NCI-H2196 treated with DMSO at 0.1 percent for 48 hours (cell line): Measurements from ENCODE around the gene DUSP14.
"Not testable (repeated sequence)": the region's sequence is repeated elsewhere in the genome, so short reads cannot be mapped to it uniquely, and the experiment has no call there.

Experiments used
- DNase-seq: peaks from one replicate; lab custom pipeline; 2025; ENCODE audit not compliant: unreplicated experiment; lab: John Stamatoyannopoulos, UW

The DUSP14 gene

DNA sequence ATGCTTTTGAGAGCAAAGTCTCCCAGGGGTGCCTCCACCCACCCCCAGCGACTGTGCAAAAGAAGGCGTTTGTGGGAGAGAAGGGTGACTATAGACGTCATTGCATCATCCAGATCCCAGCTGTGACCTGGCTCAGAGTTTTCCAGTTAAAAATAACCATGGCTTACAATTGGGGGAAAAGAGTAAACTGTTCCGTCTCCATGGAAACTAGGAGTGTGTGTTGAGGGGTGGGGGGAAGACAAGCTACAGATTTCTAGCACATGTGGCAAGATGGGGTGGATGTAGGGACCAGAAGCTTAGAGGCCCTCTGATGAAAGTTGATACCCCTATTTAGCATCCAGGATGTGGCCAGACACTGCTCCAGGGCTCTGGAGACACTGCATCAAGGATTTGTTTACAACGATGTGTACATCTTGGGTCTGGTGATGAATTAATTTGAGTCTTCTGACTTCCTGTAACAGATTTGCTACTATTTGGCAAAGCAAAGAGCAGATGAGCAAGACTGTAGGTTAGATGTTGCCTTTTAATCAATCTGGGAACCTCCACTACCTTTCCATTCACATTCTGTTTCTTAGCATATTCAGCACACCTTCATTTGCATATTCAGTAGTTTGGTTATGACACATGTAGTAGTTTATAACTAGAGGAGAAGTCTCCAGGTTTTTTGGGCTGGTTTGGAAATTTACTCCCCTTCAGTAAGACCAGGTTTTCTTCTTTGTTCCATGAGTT is 6.2 kb upstream of the DUSP14 start:
- DNase-seq, result no peak

DNA sequence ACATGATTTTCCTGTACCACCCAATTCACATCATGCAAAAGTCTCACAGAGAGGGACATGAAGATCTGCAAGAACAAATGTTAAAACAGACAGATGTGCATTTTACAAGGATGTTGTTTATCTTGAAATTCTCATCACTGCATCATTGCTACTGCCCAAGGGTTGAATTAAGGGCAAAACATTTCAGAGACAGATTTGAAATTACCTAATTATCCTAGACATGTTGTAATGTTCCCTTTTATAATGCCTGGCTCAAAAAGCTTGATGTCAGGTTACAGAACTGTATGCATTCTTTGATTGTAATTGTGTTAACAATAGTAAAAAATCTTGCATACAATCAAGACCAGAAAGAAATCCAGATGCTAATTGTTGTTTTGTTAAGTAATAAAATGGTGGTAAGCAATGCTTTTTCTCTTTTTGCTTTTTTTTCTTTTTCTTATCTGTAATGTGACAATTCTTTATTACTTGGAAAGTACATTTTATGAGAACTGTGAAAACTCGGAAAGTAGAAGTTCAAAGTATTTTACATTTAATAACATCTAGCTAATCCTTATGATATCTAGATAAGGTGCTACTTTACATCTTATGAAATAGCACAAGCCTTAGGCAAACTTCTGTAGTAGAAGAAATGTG is 3.6 kb upstream of the DUSP14 start:
- DNase-seq, result no peak

GRCh38 chr17:37488009-37488604 is 1.6 kb upstream of the DUSP14 start:
- peak; percentile 32 for DNase-seq

DNA sequence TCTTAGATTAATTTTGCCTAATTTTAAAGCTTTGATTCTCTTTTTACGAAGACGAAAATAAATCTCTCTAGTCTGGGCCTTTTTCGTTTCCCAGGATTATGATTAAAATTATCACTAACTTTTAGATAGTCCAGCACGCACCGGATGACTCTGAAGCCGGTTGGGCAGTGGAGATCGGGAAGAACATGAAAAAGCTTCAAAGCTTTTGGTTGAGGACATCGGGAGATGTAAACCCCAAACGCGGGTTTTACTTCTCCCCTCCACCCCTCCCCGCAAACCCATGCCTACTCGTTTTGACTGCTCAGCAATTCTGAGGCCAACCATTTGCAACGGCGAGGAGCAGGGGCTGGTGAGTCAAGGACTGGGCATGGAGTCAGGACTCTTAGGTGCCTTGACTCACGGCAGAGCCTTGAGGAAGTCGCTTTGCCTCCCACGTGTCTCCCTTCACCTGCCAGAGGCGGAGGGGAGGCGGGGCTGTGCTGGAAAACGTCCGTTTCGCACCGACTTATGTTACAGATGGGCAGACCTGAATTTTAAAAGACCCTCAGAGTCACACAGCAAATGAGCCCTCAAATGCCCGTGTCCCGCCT is 989 bp upstream of the DUSP14 start:
- peak; percentile 12 for DNase-seq

- DNase-seq, result no peak
Observed at GRCh38 chr17:37490022-37490587, 414 bp downstream of the DUSP14 start.

GRCh38 chr17:37490638-37491614 is 1.2 kb downstream of the DUSP14 start:
- DNase-seq, result no peak

- no peak for DNase-seq
Observed at GRCh38 chr17:37492167-37492566, 2.5 kb downstream of the DUSP14 start.

DNA sequence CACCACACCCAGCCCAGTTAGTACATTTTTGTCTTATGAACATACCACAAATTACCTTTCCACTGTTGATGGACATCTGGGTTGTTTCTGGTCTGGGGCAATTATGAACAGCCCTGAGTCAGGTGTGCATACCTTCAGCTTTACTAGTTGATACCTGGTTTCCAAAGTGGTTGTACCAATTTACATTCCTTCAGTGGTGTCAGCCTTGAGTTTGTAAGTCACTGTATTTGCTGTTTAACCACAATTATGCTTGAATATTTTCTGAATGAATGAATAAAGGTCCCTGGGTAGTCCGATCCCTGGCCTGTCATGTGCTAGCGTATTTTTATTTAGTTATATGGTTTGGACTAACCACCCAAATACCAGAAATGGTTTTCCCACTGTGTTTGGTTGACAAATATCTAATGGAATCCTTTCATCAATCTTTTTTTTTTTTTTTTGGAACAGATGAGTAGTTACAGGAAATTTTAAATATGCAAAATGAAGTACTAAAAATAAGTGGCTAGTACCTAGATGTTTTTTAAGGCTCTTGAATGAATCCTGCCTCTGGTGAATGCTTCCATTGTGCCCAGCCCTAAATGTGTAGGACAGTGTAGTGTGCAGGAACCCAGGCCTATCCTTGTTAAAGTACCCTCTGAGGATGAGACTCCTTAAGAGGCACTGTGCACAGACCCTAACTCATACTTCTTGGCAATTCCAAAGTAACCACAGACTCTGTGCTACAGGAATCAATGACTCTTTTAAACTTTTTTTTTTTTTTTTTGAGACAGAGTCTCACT is 3.7 kb downstream of the DUSP14 start:
- DNase-seq, result no peak

GRCh38 chr17:37494401-37494831 is 4.7 kb downstream of the DUSP14 start:
- DNase-seq, result no peak

- no peak for DNase-seq
Observed at GRCh38 chr17:37494971-37495370, 5.3 kb downstream of the DUSP14 start.

DNA sequence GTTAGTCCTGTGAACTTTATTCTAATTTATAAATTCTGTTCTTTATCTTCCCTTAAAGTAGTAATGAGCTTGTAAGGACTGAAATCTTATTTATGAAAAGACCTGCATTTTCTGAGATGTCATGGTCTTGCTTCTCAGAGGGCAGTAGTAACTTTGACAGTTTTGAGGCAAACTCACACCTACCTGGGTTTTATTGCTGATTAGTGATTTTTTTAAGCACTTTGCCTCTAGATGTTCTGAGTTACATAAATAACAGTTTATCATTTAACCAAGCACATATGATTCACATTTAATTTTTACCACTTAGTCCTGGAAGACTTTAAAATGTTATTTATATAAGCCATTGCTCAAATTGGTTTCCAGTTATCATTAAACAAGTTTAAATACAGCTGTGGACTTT is 10.7 kb downstream of the DUSP14 start:
- DNase-seq, result no peak

DNA sequence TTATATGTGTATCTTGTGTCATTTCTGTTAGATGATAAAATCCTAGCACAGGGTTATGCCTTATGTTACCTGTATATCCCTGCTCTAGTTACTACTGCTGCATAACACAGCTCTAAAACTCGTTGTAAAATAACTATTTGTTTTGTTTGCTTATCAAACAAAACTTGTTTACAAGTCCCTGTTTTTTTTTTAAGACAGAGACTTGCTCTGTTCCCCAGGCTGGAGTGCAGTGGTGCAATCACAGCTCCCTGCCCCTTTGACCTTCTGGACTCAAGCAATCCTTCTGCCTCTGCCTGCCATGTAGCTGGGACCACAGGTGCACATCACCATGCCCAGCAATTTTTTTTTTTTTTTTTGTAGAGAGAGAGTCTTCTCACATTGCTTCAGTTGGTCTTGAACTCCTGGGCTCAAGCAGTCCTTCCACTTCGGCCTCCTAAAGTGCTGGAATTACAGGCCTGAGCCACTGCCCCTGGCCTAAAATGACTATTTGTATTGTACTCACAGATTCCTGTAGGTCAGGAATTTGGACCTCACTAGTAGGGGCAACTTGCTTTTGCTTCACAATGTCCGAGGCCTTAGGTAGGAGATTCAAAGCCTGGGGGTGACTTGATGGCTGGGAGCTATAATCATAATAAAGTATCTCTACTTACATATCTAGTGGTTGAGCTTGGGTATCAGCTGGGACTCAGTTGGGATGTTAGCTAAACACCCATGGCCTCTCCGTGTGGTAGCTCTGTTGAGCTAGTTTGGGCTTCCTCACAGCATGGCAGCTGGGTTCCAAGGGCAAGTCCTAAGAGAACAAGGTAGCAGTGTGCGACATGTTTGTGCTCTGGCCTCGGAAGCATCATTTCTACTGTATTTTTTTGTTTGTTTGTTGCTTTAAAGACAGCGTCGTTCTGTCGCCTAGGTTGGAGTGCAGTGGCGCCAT is 12.6 kb downstream of the DUSP14 start:
- DNase-seq, result no peak

- DNase-seq, result no peak
Observed at GRCh38 chr17:37503148-37503547, 13.5 kb downstream of the DUSP14 start.

DNA sequence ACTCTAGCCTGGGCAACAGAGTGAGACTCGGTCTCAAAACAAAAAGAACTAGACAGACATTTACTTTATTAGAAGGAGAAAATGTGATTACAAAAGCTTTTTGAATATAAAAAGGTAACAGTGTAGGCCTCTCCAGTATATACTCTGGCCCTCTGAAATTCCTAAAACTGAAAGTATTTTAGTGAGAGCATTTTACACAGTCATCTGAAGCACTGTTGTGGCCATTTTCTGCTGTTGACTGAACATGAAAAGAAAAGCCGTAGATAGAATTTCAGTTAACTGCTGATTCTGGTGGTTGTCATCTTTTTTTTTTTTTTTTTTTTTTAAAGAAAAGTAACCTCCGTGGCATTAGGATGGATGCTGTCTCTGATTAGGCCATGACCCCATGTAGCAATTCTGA is 15.6 kb downstream of the DUSP14 start:
- no peak for DNase-seq

- no peak for DNase-seq
Observed at GRCh38 chr17:37506678-37507077, 17.0 kb downstream of the DUSP14 start.

- DNase-seq, result no peak
Observed at GRCh38 chr17:37507111-37507510, 17.4 kb downstream of the DUSP14 start.

DNA sequence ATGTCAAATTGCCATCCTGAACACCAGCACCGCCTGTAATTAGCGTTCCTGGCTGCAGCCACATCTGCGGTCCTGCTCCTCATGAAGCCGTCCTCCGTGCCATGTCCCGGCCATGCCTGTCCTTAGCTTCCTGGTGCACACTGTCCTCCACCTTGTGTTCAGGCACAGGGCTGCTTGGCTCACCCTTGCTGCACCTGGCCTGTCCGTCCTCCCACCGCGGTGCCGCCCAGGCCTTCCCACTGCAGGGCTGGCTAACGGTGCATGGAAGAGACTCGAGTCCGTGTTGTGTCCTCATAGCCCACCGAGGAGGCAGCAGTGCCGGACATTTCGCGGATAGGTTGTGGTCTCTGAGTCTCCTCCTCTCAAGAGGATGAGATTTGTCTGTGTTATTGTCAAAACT is 20.4 kb downstream of the DUSP14 start:
- no peak for DNase-seq

DNA sequence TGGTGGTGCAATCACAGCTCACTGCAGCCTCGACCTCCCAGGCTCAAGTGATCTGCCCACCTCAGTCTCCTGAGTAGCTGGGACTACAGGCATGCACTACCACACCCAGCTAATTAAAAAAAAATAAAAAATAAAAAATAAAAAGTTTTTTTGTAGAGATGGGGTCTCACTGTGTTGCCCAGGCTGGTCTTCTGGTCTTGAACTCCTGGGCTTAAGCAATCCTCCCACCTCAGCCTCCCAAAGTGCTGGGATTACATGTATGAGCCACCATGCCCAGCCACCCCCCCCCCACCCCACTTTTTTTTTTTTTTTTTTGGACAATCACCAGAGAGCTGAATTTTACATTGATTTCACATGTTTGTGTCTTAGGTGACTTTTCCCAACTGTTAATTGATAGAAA is 22.0 kb downstream of the DUSP14 start:
- DNase-seq, result not testable (repeated sequence)
